ENCODE data around the gene NABP1.

Gene NABP1

DNA sequence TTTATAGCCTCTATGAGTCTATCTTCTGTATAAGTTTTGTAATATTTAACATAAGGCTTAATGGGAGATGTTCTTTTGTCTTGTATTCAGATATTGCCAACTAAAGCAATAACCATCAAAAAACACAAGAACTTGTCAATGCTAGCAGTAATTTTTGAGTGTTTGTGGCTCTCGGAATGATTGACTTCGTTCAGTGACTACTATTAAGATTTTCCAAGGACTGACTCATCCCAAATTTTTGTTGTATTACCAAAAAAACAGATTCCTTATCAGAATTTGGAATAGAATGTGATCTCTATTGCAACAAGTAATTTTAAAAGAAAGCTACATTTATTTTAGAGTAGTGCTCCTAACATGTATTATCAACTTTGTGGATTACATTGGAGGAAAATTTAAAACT is 8.1 kb downstream of the NABP1 start:
- DNase-seq = no peak

DNA sequence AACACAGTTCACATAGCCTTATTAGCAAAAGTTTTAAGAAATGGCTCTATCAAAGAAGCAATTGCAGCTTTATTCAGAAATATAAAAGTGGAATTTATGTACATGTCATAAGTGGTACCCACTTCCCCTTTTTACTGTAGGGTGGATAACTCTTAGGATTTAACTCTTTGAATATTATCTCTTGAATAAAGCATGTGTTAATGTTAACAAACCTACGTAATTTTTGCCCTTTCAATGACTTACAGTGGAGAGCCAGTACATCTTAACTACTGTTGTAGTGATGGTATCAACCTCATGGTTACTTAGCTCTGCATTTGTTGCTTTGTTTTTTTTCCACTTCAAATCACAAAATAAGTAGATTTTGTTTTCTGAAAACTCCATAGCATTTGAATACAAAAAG is 8.8 kb downstream of the NABP1 start:
- no peak for DNase-seq

DNA sequence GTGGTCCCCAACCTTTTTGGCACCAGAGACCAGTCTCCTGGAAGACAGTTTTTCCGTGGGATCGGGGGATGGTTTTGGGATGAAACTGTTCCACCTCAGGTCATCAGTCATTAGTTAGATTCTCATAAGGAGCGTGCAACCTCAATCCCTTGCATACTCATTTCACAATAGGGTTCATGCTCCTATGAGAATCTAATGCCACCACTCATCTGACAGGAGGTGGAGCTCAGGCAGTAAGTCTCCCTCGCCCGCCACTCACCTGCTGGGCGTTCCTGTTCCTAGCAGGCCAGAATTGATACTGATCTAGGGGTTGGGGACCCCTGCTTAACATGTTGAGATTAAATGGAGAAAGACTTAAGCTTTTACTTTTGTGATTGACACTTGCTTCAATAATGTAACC is 9.9 kb downstream of the NABP1 start:
- no peak for DNase-seq

GRCh38 chr2:191688934-191689695 is 11.2 kb downstream of the NABP1 start:
- no peak for DNase-seq

DNA sequence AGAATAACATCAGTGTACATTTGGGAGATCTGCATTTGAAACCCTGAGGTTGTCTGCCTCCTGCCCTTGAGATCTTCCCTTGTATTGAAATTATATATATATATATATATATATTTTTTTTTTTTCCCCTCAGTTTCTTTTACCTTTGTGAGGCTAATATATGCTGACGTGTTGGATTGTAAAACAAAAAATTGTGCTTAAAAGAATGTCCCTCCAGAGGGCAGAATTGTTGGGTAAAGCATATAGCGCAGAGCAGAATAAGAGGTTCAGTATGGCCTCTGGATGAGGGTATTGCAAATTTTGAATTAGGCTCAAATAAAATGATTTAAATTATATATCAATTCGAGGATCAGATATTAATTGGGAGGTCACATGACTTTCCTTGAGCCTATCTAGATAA is 12.4 kb downstream of the NABP1 start:
- DNase-seq = no peak

DNA sequence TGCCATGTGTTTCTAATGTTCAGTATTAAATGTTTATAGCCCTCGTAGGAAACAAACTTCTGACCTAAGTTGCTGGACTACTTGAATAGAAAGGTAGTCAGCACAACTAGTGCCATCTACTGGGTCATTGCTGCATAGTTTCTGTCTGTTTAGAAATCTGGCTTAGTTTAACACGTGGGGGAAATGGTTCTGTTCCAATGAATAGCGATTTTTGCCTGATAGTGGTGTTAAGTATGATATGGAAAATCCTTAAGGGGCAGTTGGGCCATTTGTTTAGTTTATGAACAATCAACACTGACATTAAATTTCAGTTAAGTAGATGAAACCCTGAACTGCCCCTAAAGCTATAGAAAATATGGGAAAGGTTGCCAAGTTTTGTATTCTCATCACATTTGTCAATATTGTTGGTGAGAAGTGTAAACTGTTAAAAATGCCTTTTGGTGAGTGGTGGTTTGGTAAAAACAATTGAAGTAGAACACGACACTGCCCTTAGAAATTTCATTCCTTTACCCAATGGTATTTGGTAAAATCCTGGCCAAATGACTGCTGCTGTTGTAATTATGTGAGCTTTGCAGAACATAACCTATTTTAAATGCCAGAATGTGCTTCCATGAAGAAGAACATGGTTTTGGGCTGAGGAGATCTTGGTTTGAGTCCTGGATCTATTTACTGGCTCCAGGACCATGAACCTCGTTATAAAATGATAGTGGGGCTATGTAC is 13.2 kb downstream of the NABP1 start:
- peak; percentile 10 to 62 for DNase-seq

GRCh38 chr2:191691898-191692297 is 14.0 kb downstream of the NABP1 start:
- DNase-seq = no peak

- DNase-seq = no peak
Observed at GRCh38 chr2:191692502-191693115, 14.7 kb downstream of the NABP1 start.

- no peak for DNase-seq
Observed at GRCh38 chr2:191693166-191693565, 15.2 kb downstream of the NABP1 start.

GRCh38 chr2:191693778-191694177 is 15.8 kb downstream of the NABP1 start:
- DNase-seq = no peak

GRCh38 chr2:191696001-191696400 is 18.1 kb downstream of the NABP1 start:
- peak; percentile 65 for DNase-seq

DNA sequence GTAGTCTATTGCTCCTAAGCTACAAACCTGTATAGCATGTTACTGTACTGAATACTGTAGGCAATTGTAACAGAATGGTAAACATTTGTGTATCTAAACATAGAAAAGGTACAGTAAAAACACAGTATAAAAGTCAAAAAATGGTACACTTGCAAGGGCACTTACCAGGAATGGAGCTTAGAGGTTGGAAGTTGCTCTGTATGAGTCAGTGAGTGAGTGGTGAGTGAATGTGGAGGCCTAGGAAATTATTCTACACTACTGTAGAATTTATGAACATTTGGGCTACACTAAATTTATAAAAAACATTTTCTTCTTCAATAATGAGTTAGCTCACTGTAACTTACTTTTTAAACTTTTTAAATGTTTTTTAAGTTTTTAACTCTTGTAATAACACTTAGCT is 19.0 kb downstream of the NABP1 start:
- no peak for DNase-seq

- DNase-seq = no peak
Observed at GRCh38 chr2:191697870-191698269, 19.9 kb downstream of the NABP1 start.

DNA sequence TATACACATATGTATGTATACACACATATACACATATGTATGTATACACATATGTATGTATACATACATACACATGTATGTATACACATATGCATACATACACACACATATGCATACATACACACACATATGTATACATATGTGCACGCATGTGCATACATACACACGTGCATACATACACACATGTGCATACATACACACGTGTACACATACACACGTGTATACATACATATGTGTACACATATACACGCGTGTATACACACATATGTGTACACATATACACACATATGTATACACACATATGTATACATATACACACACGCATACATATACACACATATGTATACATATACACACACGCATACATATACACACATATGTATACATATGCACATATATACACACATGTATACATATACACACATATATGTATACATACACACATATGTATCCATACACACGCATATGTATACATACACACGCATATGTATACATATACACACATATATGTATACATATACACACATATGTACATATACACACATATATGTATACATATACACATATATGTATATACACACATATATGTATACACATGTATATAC is 21.5 kb downstream of the NABP1 start:
- DNase-seq = no peak

GRCh38 chr2:191701029-191701428 is 23.1 kb downstream of the NABP1 start:
- DNase-seq = no peak

GRCh38 chr2:191701696-191702095 is 23.8 kb downstream of the NABP1 start:
- DNase-seq = peak; percentile 44 to 83

DNA sequence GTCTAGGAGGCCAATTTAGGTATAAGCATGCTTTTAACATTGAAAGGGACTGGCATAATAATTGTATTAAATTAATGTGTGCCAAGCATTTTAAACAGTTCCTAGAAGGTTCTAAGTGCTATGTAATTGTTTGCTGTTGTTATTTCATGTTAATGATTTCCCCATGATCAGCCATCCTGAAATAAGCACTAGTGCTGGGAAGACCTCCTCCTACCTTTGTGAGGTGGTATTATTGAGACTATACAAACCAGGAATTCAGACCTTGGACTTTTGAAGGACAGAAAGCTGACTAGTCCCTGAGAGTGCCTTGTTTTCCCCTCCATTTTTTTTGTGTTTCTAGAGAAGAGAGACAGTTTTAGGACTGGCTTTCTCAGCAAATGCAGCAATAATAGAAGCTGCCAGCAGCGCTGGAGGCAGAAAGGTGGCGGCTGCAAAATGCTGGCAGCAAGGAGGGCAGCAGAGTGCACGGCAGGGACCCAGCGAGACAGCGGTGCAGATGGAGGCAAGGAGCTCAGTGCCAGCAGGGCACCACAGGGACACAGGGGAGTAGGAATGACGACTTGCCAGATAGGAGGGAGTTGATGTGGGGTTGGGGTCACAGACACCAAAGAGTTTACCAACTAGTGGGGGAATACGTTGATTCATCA is 25.3 kb downstream of the NABP1 start:
- DNase-seq = no peak

DNA sequence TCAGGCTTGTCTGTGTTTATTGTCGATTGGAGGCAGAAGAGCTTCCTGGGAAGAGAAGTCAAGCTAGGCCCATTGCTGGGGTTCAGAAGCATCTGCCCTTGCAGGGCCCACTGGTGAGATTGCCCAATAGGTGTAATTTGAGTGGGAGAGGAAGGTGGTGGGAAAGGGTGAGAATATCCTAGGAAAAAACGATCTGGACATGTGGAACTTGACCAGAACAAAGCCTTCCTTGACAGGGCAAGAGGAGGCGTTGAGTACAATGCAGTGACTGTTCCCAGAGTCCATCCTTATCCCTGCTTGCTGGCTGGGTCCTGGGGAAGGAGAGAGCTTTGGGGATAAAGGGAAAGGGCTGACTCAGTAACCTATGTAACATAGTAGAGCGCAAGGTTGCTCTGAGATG is 27.1 kb downstream of the NABP1 start:
- DNase-seq = no peak

GRCh38 chr2:191705701-191706100 is 27.8 kb downstream of the NABP1 start:
- no peak for DNase-seq

DNA sequence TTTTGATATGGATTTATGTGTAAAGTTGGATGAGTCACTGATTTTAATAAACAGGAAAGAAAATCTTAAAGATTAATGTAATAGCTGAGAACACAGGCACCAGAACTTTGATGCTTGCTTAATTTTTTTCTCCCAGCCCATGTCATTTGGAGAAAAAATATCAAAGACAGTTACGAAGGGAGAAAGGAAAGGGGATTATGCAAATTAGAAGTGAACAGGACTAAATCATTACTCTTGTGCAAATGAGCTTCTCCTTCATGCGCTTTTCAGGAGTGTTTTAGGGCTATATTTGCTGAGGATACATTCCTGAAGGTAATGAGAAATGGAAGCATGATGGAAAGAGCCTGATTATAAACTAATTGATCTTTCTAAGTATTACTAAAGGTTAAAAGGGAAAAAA is 28.9 kb downstream of the NABP1 start:
- DNase-seq = no peak

DNA sequence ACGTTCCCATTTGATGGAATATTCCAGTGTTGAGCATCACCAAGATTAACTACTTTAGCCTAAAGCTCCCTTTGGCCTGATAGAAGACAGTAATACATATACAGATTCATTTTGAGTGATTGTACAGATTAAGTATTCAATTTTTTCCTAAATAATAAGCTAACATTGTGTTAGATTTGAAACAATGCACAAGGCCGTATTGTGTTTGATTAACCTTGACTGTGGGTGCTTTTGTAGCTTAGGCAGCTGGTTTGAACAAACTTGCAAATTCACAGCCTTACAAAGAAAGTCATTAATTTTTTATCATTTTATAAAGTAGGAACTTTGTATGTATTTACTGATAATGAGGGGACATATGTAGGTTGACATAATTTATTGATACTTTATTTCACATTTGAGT is 29.6 kb downstream of the NABP1 start:
- no peak for DNase-seq

DNA sequence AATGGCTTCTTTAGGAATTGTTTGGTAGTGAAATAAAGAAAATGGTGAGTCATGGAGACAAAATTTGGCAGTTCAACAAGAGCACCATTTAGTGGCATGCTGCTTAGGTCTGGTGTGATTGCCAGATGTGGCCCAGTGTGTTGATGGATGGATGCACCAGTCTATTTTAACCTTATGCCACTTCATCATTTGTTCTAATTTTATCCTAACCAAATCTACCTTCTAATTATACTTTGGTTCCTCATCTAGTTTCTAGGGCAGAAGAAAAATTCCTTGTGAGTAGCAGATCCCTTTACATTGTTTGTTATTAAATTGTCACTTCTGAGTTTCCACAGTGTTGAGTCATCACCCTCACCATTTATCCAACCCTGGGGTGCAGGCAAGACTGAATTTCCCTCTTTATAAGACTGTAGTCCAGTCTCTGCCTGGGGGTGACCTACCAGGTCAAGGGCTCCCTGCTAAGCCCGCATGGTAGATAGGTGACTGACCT is 32.5 kb downstream of the NABP1 start:
- no peak for DNase-seq

GRCh38 chr2:191711621-191712020 is 33.7 kb downstream of the NABP1 start:
- DNase-seq = no peak

All from NCI-H524 (cell line).